ENCODE results near the gene DCAF6. TPM values are rescaled to one million over a fixed set of nuclear protein-coding genes. Genes with fewer than 3 reads are reported as not detected.

Gene DCAF6, protein sequence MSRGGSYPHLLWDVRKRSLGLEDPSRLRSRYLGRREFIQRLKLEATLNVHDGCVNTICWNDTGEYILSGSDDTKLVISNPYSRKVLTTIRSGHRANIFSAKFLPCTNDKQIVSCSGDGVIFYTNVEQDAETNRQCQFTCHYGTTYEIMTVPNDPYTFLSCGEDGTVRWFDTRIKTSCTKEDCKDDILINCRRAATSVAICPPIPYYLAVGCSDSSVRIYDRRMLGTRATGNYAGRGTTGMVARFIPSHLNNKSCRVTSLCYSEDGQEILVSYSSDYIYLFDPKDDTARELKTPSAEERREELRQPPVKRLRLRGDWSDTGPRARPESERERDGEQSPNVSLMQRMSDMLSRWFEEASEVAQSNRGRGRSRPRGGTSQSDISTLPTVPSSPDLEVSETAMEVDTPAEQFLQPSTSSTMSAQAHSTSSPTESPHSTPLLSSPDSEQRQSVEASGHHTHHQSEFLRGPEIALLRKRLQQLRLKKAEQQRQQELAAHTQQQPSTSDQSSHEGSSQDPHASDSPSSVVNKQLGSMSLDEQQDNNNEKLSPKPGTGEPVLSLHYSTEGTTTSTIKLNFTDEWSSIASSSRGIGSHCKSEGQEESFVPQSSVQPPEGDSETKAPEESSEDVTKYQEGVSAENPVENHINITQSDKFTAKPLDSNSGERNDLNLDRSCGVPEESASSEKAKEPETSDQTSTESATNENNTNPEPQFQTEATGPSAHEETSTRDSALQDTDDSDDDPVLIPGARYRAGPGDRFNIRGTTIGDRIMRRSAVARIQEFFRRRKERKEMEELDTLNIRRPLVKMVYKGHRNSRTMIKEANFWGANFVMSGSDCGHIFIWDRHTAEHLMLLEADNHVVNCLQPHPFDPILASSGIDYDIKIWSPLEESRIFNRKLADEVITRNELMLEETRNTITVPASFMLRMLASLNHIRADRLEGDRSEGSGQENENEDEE
- 73.8 and 92.2 TPM in 2 replicates for total RNA-seq

DNA sequence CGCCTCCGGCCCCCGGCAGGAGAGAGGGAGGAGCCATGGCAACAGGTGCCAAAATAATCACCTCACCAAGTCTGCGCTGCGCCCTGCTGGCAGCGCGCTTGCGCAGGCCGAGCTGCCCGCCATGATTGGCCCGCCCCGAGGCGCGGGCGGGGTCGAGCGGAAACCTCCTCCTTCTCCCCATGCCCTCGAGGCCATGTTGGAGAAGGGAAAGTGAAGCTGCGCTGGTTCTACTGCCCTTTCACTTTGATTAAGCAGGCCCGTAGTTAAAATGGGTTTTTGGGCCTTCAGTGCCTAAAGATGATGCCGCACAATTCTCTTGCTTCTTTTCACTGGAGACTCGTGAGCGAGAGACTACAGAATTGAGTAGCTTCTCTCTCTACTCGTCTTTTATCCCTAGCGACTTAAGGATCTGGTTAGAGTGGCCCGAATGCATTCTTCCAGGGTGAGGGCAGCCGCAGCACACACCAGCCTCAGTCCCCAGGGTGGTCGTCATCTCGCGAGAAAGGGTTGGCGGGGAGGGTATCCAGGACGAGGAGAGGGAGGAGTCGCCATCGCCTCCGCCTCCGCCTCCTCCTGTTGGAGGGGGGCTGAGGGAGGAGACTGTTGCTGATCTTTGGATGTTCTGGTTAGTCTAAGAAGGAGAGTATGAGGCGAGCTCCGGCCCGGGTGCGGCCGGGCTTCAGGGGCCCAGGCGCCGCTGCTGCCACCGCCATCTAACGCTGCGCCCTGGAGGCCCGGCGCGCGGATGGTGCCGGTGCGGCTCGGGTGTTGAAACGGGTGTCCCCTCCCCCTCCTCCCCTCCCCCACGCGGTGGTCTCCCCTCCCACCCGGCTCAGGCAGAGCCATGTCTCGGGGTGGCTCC lies at the start of gene DCAF6:
Gene DCAF6, plus strand, starts transcription at position 616 of the 862 bp plus-strand sequence. Its CDS starts 229 bp downstream, at position 845.

DNA sequence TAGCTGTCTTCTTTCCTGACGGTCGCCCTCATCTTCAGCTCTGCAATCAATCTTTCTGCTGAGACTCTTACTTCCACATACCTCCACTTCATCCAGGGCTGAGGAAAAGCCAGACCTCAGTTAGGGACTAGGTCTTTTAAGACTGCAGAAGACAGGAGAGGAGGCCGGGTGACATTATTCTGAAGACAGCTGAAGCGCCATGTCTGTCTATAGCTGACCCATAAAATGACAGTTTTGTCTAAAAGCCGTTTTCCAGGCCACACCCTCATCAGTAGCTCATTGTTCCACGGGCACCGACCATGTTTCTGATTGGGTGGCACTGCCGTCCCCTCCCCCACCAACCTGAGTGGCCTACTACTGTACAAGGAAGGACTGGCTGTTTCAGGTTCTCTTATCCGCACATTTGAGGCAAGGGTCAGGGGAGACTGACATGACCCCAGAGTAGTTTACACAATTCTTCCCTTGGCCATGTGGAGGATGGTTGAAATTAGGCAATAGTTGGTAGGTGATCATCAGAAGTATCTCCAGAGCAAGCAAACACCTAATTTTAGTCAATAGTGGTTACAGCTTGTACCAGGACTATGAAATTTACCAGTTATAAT lies 22.5 kb upstream of the DCAF6 start, which contains the start of gene ADCY10:
Gene ADCY10, minus strand, starts transcription at position 240 of the 602 bp plus-strand sequence. CDS start 8,994 bp downstream, outside the sequence.

GRCh38 chr1:167936930-167937708 lies 636 bp downstream of the DCAF6 start, which contains the start of gene MPC2:
Gene MPC2, minus strand, starts transcription at chr1:167937072. Its CDS starts 1,231 bp downstream, at chr1:167935841.

Small RNA genes lying within 50 kb of the gene (small RNA-seq; reads per million reads assigned to genes)
- not detected for gene MIR1255B2

Other genes with a start within 250 kb of the DCAF6 start
- 175 and 188 TPM in 2 replicates for gene MPZL1, start 214.7 kb upstream of the DCAF6 start, total RNA-seq
- under 0.01 TPM in 1 of 2 replicates, not detected in the other for gene ADCY10, start 22.5 kb upstream of the DCAF6 start, total RNA-seq
- gene MPC2, start 389 bp downstream of the DCAF6 start, total RNA-seq: 18.5 and 20.9 TPM in 2 replicates
- gene GPR161, start 200.2 kb downstream of the DCAF6 start, total RNA-seq: 22.7 and 30.5 TPM in 2 replicates
- 39.1 and 42.1 TPM in 2 replicates for gene TIPRL, start 242.3 kb downstream of the DCAF6 start, total RNA-seq

All from hair follicle dermal papilla cell (primary cell).